Heart right ventricle (tissue), 16 donors: ENCODE results near the gene PRKN. TPM values are rescaled to one million over a fixed set of nuclear protein-coding genes. Genes with fewer than 3 reads are reported as not detected.

Experiments
- ATAC-seq, 8 donors: fragments of 200-7000 bp; cut with Tn5 transposase; one replicate each; pipeline ENCODE4 v1.9.1; 2020; ENCODE audit warnings: mild to moderate bottlenecking in 8 of 8, moderate library complexity in 8 of 8, moderate number of reproducible peaks in 1 of 8
- DNase-seq, 2 donors: peaks; one replicate each; pipeline ENCODE4 v3.0.0-alpha.2; 2020
- H3K27ac ChIP-seq, 10 donors: fragments of 200-600 bp; sonication (generic) in 2 of 10; one replicate each; pipeline versions ENCODE4 v1.5.0 to v1.8.0; 2020 to 2022; ENCODE audit warnings: mild to moderate bottlenecking in 3 of 10
- H3K27me3 ChIP-seq, 7 donors: fragments of 200-600 bp; one replicate each; pipeline ENCODE4 v1.8.0; 2021 to 2022; ENCODE audit warnings: mild to moderate bottlenecking in 2 of 7
- H3K36me3 ChIP-seq, 9 donors: fragments of 200-600 bp; sonication (generic) in 1 of 9; one replicate each; pipeline versions ENCODE4 v1.5.0 to v1.8.0; 2020 to 2022; ENCODE audit warnings: mild to moderate bottlenecking in 2 of 9
- H3K4me1 ChIP-seq, 9 donors: fragments of 200-600 bp; sonication (generic) in 1 of 9; one replicate each; pipeline versions ENCODE4 v1.5.0 to v1.8.0; 2020 to 2022; ENCODE audit warnings: mild to moderate bottlenecking in 4 of 9
- H3K4me3 ChIP-seq, 10 donors: fragments of 200-600 bp; sonication (generic) in 2 of 10; one replicate each; pipeline versions ENCODE4 v1.5.0 to v1.8.0; 2020 to 2022; ENCODE audit warnings: mild to moderate bottlenecking in 7 of 10, moderate library complexity in 2 of 10
- H3K9me3 ChIP-seq, 11 donors: fragments of 200-600 bp in 10 of 11; sonication (generic) in 2 of 11; one replicate each; pipeline versions ENCODE4 v1.5.0 to v1.8.0; 2013 to 2022; ENCODE audit warnings: mild to moderate bottlenecking in 2 of 11, control low read depth in 1 of 11, moderate library complexity in 1 of 11
- CTCF ChIP-seq, 9 donors: fragments of 200-600 bp; sonication (generic) in 2 of 9; IDR thresholded peaks; one replicate each; pipeline versions ENCODE4 v1.5.0 to v1.8.0; 2021 to 2022; ENCODE audit warnings: antibody characterized with exemption in 9 of 9, mild to moderate bottlenecking in 5 of 9, moderate library complexity in 1 of 9
- WGBS, 2 donors: extraction: QIAGEN DNeasy Blood & Tissue Kit; methylation state at CpG; one replicate each; pipeline ENCODE4 v1.1.7; 2013; ENCODE audit warnings: inconsistent platforms in 1 of 2; 5-methylcytosine and 5-hydroxymethylcytosine counted together
- intact Hi-C, 10 donors: fragments of 100-400 bp; cut with DNase I; formaldehyde crosslinking; loops; one replicate each; pipeline versions ENCODE4 v1.11.1 to v1.14.2; 2022
- polyA plus RNA-seq, 2 donors: library from polyadenylated mRNA; stranded (reverse); fragments of 200-250 nt; gene quantifications; one replicate each; pipeline ENCODE4 v1.2.3, GENCODE V29; 2013
- total RNA-seq, 10 donors: library from RNA; stranded (reverse); fragmentation: NEBNext Ultra II Directional in 3 of 10; extraction: Animal tissue kit (Norgen Biotek cat#: 25700) in 3 of 10; gene quantifications; one replicate each; pipeline versions ENCODE4 v1.2.1 to v1.2.4, GENCODE V29; 2021 to 2023
- donor health status: Arrhythmogenic right ventricular cardiomyopathy.
- donor health status: ischemic (EF 13 %, LVEDD 7.1; RV severe dilation, severe dysfunction).
- donor health status: healthy with polysubstance abuse.
- donor health status: DM: no; HTN: yes; CAD: no.
- donor health status: DM: no; HTN: no; CAD: no.
- donor health status: ischemic (EF 25% LVEDD 6.9; RV normal size, moderate dysfunction).
- donor health status: ischemic (EF 25% LVEDD 5.7; RV mildly dilated, moderate dysfunction).
- donor health status: healthy.
- donor health status: DM: yes; HTN: yes; CAD: no.
- donor health status: Ischemic cardiomyopathy.
- donor health status: ischemic (EF 35%, LVEDD 5.7; RV mildly dilated, moderate dysfunction).
- donor health status: nonischemic (EF 11% LVEDD 7.7; RV severe dilation, severe dysfunction).
- donor health status: DM: yes; HTN: yes; CAD: no.
- donor health status: PGD.
- donor health status: ischemic (EF 29% LVEDD 5.4; RV normal size, mild dysfunction).
- donor health status: nonischemic (EF 23%, LVEDD 6.1; RV moderate dilation, normal function).

The PRKN gene
- total and polyA plus RNA-seq, 12 donors = 2.3 to 27.7 (median 26.3) TPM

GRCh38 chr6:162653808-162654207, 73.8 kb downstream of the PRKN start:
- Histone ChIP-seq H3K4me1 (no peaks in the 10 kb centered on the region), H3K36me3 (no peaks in the 10 kb centered on the region), H3K4me3 (no peak overlapping the region), H3K27me3 (no peaks in the 10 kb centered on the region), H3K27ac (no peak overlapping the region), H3K9me3 (no peaks in the 10 kb centered on the region)
- 90 to 93% methylated on average over 2 of the region's 2 CpGs for WGBS, 2 donors
- no peak for DNase-seq
- TF ChIP-seq CTCF (IDR thresholded peaks at IDR 0.05) = no peak
- intact Hi-C loops = loop anchor here in 1 of 10 donors (2.0 kb wide), 1 partner anchor 59 kb away; no protein-coding TSS in a partner anchor
- no peak for ATAC-seq

GRCh38 chr6:162651505-162651904, 76.1 kb downstream of the PRKN start:
- Histone ChIP-seq H3K4me3 (no peak overlapping the region), H3K36me3 (no peaks in the 10 kb centered on the region), H3K27me3 (no peaks in the 10 kb centered on the region), H3K9me3 (no peaks in the 10 kb centered on the region), H3K27ac (no peak overlapping the region), H3K4me1 (no peaks in the 10 kb centered on the region)
- TF ChIP-seq CTCF (IDR thresholded peaks at IDR 0.05) = no peak
- DNase-seq (no peak), ATAC-seq (no peak)
- intact Hi-C loops = no loop called here
- WGBS, 2 donors = 93 to 94% methylated on average over 3 of the region's 3 CpGs

- no peak for ATAC-seq
- Histone ChIP-seq H3K27me3 (no peaks in the 10 kb centered on the region), H3K9me3 (no peaks in the 10 kb centered on the region), H3K36me3 (no peaks in the 10 kb centered on the region), H3K4me1 (peaks cover 0 to 4% (median 0%) of the 10 kb centered on the region in 9 donors), H3K27ac (no peak overlapping the region), H3K4me3 (no peak overlapping the region)
- intact Hi-C loops = no loop called here
- 82 to 90% methylated on average over 3 of the region's 3 CpGs for WGBS, 2 donors
- TF ChIP-seq CTCF (IDR thresholded peaks at IDR 0.05) = no peak
- no peak for DNase-seq
Observed at GRCh38 chr6:162649271-162649670, 78.3 kb downstream of the PRKN start.

- DNase-seq = no peak
- no peaks in the 10 kb centered on the region for H3K9me3 ChIP-seq
- peak in 6 of 8 donors; percentile 15 to 72 (median 37) for ATAC-seq
- no peaks in the 10 kb centered on the region for H3K27me3 ChIP-seq
- no peaks in the 10 kb centered on the region for H3K36me3 ChIP-seq
- no peak for TF ChIP-seq CTCF (IDR thresholded peaks at IDR 0.05)
- peaks cover 0 to 26% (median 4%) of the 10 kb centered on the region in 9 donors for H3K4me1 ChIP-seq
- H3K4me3 ChIP-seq = no peak overlapping the region
- intact Hi-C loops = no loop called here
- WGBS, 2 donors = 60% methylated on average over 2 of the region's 2 CpGs
- no peak overlapping the region for H3K27ac ChIP-seq
Observed at GRCh38 chr6:162644153-162644552, 83.4 kb downstream of the PRKN start.
